HEK293 (cell line): ENCODE measurements around the gene ZNF107.

ENCODE experiments used
- CTCF ChIA-PET: fragments of 350-600 bp; formaldehyde crosslinking; extraction: SDS; loops from one replicate; lab custom pipeline; 2021; ENCODE audit warnings: antibody characterized with exemption; lab: Yijun Ruan, JAX
- POLR2A ChIA-PET: fragments of 300-600 bp; formaldehyde crosslinking; extraction: SDS; loops from one replicate; lab custom pipeline; 2020; ENCODE audit warnings: antibody characterized with exemption, inconsistent platforms; lab: Yijun Ruan, JAX
- H3K27ac ChIP-seq: fragments of 200-500 bp; sonication (Bioruptor generic); 2 replicates; pipeline ENCODE4 v1.5.1; 2014; ENCODE audit warnings: low read depth, low read length, control low read depth, inconsistent platforms; ENCODE audit errors: extremely low read depth
- H3K36me3 ChIP-seq, 2 experiments: fragments of 200-500 bp in 1 of 2; sonication (Bioruptor generic) in 1 of 2; 1 replicate in 1 of 2; 2 replicates in 1 of 2; pipeline ENCODE4 v1.5.1; 2014 to 2017; ENCODE audit warnings: inconsistent platforms in 2 of 2, low read length in 2 of 2; ENCODE audit not compliant: control insufficient read depth in 2 of 2, insufficient read depth in 1 of 2
- H3K4me1 ChIP-seq: fragments of 200-500 bp; sonication (Bioruptor generic); 2 replicates; pipeline ENCODE4 v1.5.1; 2014; ENCODE audit warnings: mild to moderate bottlenecking, low read length, inconsistent platforms; ENCODE audit not compliant: control insufficient read depth, insufficient read depth
- H3K4me3 ChIP-seq: 2 replicates; pipeline ENCODE4 v1.5.1; 2011; ENCODE audit warnings: low read depth, mild to moderate bottlenecking, control low read depth, low read length, moderate library complexity
- H3K9me3 ChIP-seq: fragments of 200-500 bp; sonication (Bioruptor generic); 2 replicates; pipeline ENCODE4 v1.5.1; 2014; ENCODE audit warnings: low read depth, low read length, inconsistent platforms; ENCODE audit not compliant: control insufficient read depth, insufficient read depth
- HOXD13 ChIP-seq: sonication (generic); formaldehyde crosslinking; IDR thresholded peaks from 2 replicates; pipeline ENCODE4 v1.8.0; 2022; ENCODE audit warnings: missing genetic modification reagents, borderline replicate concordance
- INSM2 ChIP-seq: fragments of 450-650 bp; formaldehyde crosslinking; IDR thresholded peaks from 2 replicates; pipeline ENCODE4 v1.5.1; 2016; ENCODE audit warnings: missing biosample characterization, missing genetic modification characterization
- SETDB1 ChIP-seq: IDR thresholded peaks from one replicate; pipeline ENCODE4 v1.6.1; 2017; ENCODE audit warnings: mild to moderate bottlenecking, low read length, moderate library complexity, mixed read lengths; ENCODE audit not compliant: insufficient read length
- TRIM28 ChIP-seq: IDR thresholded peaks from 2 replicates; pipeline ENCODE4 v1.6.1; 2011; ENCODE audit warnings: low read length, control low read depth, borderline replicate concordance
- ZFP37 ChIP-seq: fragments of 450-650 bp; formaldehyde crosslinking; IDR thresholded peaks from 2 replicates; pipeline ENCODE4 v1.5.1; 2016; ENCODE audit warnings: missing biosample characterization, missing genetic modification characterization
- ZFP69B ChIP-seq: fragments of 450-650 bp; formaldehyde crosslinking; IDR thresholded peaks from 2 replicates; pipeline ENCODE4 v1.5.1; 2016; ENCODE audit warnings: missing biosample characterization, missing genetic modification characterization
- ZNF10 ChIP-seq: fragments of 450-650 bp; formaldehyde crosslinking; IDR thresholded peaks from 2 replicates; pipeline ENCODE4 v1.5.1; 2017; ENCODE audit warnings: missing biosample characterization, missing genetic modification characterization
- ZNF114 ChIP-seq: fragments of 450-650 bp; formaldehyde crosslinking; IDR thresholded peaks from 2 replicates; pipeline ENCODE4 v1.5.0; 2017; ENCODE audit warnings: missing biosample characterization, missing genetic modification characterization
- ZNF350 ChIP-seq: fragments of 450-650 bp; formaldehyde crosslinking; IDR thresholded peaks from 2 replicates; pipeline ENCODE4 v1.5.0; 2017; ENCODE audit warnings: missing biosample characterization, mild to moderate bottlenecking, missing genetic modification characterization
- ZNF449 ChIP-seq: fragments of 450-650 bp; formaldehyde crosslinking; IDR thresholded peaks from 2 replicates; pipeline ENCODE4 v1.5.1; 2017; ENCODE audit warnings: missing biosample characterization, mild to moderate bottlenecking, missing genetic modification characterization, moderate library complexity
- ZNF518A ChIP-seq: fragments of 450-650 bp; formaldehyde crosslinking; conservative IDR thresholded peaks from 2 replicates; pipeline ENCODE4 v1.5.1; 2016; ENCODE audit warnings: low read depth, missing biosample characterization, missing genetic modification characterization
- ZNF548 ChIP-seq: fragments of 450-650 bp; formaldehyde crosslinking; IDR thresholded peaks from 2 replicates; pipeline ENCODE4 v1.5.1; 2016; ENCODE audit warnings: missing biosample characterization, missing genetic modification characterization
- ZNF555 ChIP-seq: fragments of 450-650 bp; formaldehyde crosslinking; conservative IDR thresholded peaks from 2 replicates; pipeline ENCODE4 v1.5.1; 2017; ENCODE audit warnings: missing biosample characterization, mild to moderate bottlenecking, missing genetic modification characterization, inconsistent platforms
- ZNF629 ChIP-seq: fragments of 450-650 bp; formaldehyde crosslinking; IDR thresholded peaks from 2 replicates; pipeline ENCODE4 v1.5.1; 2017; ENCODE audit warnings: missing biosample characterization, missing genetic modification characterization
- ZNF776 ChIP-seq: fragments of 450-650 bp; formaldehyde crosslinking; IDR thresholded peaks from 2 replicates; pipeline ENCODE4 v1.5.0; 2017; ENCODE audit warnings: missing biosample characterization, missing genetic modification characterization, borderline replicate concordance
- ZSCAN30 ChIP-seq: fragments of 450-650 bp; IDR thresholded peaks from 2 replicates; pipeline ENCODE4 v1.5.1; 2018; ENCODE audit warnings: missing biosample characterization, mild to moderate bottlenecking, missing genetic modification characterization, moderate library complexity
- TF ChIP-seq, protein P1 (sequence below): fragments of 450-650 bp; formaldehyde crosslinking; IDR thresholded peaks from 2 replicates; pipeline ENCODE4 v1.5.1; 2016; ENCODE audit warnings: missing biosample characterization, missing genetic modification characterization
- TF ChIP-seq, protein P2 (sequence below): fragments of 450-650 bp; formaldehyde crosslinking; IDR thresholded peaks from 2 replicates; pipeline ENCODE4 v1.5.1; 2016; ENCODE audit warnings: missing biosample characterization, missing genetic modification characterization

The ZNF107 gene

DNA sequence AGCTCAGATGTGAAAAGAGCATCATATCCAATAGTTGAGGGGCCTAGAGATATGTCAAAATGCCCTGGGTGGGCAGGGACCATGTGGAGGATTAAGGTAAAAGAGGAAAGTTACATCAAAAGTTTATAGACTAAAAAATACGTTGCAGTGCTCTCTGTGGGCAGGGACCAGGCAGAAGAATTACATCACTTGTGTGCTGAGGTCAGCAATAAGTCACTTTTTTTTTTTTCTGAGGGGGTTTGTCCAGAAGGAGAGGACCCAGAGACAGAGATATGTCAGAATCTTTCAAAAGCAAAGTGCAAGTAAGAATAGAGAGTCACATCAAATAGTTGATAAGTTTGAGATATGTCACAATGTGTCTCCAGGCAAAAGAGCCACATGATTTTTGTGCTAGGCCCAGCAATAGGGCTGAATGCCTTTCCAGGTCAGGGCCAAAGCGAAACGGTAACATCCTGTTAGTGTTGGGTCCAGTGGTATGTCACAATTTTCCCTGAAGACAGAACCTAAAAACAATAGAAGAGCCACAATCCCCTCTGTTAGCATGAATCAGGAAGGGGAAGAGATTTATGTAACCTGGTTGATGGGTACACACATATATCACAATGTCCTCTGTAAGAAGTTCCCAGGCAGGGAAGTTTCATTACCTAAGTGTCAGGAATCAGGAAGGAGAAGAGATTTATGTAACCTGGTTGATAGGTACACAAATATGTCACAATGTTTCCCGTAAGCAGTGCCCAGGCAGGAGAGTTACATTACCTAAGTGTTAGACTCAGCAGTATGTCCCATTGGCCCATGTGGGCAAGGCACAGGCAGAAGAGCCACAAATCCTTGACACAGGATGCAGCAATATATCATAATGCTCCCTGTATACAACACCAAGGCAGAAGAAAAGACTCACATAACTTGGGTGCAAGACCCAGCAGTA is 28.1 kb upstream of the ZNF107 start:
- POLR2A ChIA-PET: no interaction called here
- TF ChIP-seq HOXD13 (CRISPR knock-in tag): no peak
- TF ChIP-seq, protein P1, sequence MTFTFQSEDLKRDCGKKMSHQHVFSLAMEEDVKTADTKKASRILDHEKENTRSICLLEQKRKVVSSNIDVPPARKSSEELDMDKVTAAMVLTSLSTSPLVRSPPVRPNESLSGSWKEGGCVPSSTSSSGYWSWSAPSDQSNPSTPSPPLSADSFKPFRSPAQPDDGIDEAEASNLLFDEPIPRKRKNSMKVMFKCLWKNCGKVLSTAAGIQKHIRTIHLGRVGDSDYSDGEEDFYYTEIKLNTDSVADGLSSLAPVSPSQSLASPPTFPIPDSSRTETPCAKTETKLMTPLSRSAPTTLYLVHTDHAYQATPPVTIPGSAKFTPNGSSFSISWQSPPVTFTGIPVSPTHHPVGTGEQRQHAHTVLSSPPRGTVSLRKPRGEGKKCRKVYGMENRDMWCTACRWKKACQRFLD (tag by site-specific recombination): no peak
- no peak for TF ChIP-seq ZNF776
- TF ChIP-seq ZNF555: no peak
- no peak for TF ChIP-seq ZFP69B (tag by site-specific recombination)
- no peak for TF ChIP-seq INSM2 (tag by site-specific recombination)
- TF ChIP-seq SETDB1: no peak
- Histone ChIP-seq H3K4me1 (no peaks in the 10 kb centered on the region), H3K4me3 (no peak overlapping the region), H3K27ac (no peak overlapping the region), H3K36me3 (no peaks in the 10 kb centered on the region), H3K9me3 (no peaks in the 10 kb centered on the region)
- CTCF ChIA-PET: no interaction called here

DNA sequence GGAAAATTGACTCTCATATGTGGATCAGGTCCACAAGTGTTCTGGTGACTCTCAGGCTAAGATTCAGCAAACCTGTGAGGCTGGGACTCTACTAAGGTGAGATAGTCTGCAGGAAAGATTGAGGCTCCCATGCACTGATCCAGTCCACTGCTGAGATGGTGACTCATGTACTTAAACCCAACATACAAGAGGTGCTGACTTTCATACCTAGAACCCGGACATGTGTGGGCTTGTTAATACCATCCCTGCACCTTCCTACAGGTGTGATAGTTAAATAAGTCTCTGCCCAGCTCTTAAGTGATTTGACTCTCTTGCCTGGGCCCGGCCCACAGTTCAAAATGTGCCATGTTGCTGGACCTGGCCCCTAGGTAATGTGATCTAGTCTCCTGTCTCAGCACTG is 27.1 kb upstream of the ZNF107 start:
- Histone ChIP-seq H3K4me1 (no peaks in the 10 kb centered on the region), H3K9me3 (no peaks in the 10 kb centered on the region), H3K27ac (no peak overlapping the region), H3K4me3 (no peak overlapping the region), H3K36me3 (no peaks in the 10 kb centered on the region)
- CTCF ChIA-PET: no interaction called here
- TF ChIP-seq ZNF629 (tag by site-specific recombination) (no peak), ZNF518A (tag by site-specific recombination) (no peak), ZNF350 (no peak), ZNF548 (no peak), ZNF449 (no peak), ZFP37 (tag by site-specific recombination) (no peak), ZNF10 (tag by site-specific recombination) (no peak), ZSCAN30 (tag by site-specific recombination) (no peak), ZNF114 (tag by site-specific recombination) (no peak), TRIM28 (no peak)
- TF ChIP-seq, protein P2, sequence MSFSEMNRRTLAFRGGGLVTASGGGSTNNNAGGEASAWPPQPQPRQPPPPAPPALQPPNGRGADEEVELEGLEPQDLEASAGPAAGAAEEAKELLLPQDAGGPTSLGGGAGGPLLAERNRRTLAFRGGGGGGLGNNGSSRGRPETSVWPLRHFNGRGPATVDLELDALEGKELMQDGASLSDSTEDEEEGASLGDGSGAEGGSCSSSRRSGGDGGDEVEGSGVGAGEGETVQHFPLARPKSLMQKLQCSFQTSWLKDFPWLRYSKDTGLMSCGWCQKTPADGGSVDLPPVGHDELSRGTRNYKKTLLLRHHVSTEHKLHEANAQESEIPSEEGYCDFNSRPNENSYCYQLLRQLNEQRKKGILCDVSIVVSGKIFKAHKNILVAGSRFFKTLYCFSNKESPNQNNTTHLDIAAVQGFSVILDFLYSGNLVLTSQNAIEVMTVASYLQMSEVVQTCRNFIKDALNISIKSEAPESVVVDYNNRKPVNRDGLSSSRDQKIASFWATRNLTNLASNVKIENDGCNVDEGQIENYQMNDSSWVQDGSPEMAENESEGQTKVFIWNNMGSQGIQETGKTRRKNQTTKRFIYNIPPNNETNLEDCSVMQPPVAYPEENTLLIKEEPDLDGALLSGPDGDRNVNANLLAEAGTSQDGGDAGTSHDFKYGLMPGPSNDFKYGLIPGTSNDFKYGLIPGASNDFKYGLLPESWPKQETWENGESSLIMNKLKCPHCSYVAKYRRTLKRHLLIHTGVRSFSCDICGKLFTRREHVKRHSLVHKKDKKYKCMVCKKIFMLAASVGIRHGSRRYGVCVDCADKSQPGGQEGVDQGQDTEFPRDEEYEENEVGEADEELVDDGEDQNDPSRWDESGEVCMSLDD: no peak
- POLR2A ChIA-PET: no interaction called here
